Measurements from ENCODE around the gene APOL2.
"Not testable (repeated sequence)": the region's sequence is repeated elsewhere in the genome, so short reads cannot be mapped to it uniquely, and the experiment has no call there.

DNA sequence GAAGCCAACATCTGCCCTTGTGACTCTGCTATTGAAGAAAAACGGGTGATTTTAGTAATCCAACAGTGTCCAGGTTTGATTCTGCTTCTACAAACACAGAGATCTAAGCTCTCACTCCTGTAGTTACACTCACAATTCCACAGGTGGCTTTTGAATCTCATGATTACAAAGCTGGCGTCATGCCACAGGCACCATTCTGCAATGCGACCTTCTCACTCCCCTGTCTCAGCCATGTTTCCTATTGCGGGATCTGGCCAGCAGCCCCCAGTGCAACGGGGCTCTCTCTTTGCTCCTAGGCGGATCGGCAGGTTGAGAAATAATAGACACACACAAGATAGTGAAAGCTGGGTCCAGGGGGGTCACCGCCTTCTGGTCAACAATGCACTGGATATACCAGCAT, 36.4 kb downstream of the APOL2 start:
- TF ChIP-seq, protein P1, sequence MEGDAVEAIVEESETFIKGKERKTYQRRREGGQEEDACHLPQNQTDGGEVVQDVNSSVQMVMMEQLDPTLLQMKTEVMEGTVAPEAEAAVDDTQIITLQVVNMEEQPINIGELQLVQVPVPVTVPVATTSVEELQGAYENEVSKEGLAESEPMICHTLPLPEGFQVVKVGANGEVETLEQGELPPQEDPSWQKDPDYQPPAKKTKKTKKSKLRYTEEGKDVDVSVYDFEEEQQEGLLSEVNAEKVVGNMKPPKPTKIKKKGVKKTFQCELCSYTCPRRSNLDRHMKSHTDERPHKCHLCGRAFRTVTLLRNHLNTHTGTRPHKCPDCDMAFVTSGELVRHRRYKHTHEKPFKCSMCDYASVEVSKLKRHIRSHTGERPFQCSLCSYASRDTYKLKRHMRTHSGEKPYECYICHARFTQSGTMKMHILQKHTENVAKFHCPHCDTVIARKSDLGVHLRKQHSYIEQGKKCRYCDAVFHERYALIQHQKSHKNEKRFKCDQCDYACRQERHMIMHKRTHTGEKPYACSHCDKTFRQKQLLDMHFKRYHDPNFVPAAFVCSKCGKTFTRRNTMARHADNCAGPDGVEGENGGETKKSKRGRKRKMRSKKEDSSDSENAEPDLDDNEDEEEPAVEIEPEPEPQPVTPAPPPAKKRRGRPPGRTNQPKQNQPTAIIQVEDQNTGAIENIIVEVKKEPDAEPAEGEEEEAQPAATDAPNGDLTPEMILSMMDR (IDR thresholded peaks at IDR 0.05) = not testable (repeated sequence)
- TF ChIP-seq POLR2A, POLR2AphosphoS5, EP300 (IDR thresholded peaks at IDR 0.05): not testable (repeated sequence)

Measured in suprapubic skin (tissue), 4 donors.